ENCODE results near the gene EPN2.

The EPN2 gene

DNA sequence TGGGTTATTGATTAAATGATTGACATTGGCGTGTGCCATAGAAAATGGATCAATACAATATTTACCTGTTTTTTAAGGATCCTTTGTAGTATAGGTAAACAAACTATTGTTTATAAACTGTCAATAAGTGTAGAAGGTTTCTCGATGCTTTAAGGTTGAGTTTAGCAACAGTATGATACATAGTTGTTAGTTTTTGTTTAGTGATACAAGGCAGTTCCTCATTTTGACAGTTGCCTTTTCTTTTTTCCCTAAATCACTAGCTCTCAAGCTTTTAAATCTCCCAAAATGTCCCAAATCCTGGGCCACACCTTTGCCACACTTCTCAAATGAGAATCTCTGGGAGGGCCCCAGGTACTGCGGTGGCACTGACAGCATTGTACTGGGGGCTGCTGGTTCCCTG lies 57.3 kb downstream of the EPN2 start:
- no peak for DNase-seq (ENCODE audit: low spot score)

DNA sequence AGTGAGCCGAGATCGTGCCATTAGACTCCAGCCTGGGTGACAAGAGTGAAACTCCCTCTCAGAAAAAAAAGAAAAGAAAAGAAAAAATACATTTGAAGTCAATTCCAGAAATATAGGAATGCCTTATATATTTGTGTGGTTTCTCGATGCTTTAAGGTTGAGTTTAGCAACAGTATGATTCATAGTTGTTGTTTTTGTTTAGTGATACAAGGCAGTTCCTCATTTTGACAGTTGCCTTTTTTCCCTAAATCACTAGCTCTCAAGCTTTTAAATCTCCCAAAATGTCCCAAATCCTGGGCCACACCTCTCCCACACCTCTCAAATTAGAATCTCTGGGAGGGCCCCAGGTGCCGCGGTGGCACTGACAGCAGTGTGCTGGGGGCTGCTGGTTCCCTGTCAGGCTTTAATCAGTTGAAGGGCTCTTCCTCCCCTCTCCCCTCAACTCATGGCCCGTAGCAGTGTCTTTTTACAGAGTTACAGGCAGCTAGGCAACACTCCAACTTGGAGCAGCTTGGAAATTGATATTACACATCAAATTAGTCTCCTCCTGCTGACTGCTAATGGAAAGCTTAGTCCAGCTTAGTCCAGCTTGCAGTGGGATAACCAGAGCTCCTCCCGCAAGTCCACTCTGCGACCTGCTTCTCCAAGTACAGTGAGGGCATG lies 58.4 kb downstream of the EPN2 start:
- DNase-seq (ENCODE audit: low spot score): no peak

DNA sequence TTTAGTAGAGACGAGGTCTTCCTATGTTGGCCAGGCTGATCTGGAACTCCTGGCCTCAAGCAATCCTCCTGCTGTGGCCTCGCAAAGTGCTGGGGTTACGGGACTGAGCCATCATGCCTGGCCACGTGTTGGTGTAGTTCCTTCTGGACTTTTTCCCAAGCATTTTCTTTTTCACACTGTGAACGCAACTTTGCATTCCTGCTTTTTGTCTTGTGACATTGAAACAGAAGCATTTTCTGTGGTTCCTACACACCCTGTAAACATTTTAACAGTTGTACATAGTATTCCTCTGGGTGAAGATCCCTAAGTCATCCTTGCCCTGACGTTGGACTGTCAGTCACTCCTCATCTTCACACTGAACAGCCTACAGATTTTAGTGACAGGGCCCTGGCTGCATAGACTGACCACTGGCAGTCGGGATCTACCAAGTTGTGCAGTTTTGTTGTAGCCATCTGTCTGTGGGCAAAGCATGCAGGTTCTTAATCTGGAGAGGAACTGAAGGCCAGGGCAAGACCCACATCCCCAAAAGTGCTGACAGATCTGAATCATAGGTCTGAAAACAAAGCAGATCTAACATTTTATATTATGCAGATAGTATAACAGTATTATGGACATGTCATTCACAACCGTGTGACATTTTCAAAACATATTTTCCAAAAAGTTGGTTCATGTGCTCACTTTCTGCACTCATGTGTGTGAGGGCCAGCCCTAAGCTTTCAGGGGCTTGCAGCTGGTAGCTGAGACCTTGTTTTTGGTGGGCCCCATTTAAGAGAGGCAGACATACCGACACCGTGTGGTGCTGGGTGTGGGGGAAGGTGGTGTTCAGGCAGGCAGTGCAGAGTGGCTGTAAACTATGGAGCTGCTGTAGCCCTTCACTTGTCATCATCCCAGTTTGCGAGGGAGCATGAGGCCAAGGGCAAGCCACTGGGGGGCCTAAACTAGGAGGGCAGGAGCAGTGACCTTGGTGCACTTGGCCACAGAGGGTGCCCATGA lies 59.9 kb downstream of the EPN2 start:
- DNase-seq (ENCODE audit: low spot score): no peak

DNA sequence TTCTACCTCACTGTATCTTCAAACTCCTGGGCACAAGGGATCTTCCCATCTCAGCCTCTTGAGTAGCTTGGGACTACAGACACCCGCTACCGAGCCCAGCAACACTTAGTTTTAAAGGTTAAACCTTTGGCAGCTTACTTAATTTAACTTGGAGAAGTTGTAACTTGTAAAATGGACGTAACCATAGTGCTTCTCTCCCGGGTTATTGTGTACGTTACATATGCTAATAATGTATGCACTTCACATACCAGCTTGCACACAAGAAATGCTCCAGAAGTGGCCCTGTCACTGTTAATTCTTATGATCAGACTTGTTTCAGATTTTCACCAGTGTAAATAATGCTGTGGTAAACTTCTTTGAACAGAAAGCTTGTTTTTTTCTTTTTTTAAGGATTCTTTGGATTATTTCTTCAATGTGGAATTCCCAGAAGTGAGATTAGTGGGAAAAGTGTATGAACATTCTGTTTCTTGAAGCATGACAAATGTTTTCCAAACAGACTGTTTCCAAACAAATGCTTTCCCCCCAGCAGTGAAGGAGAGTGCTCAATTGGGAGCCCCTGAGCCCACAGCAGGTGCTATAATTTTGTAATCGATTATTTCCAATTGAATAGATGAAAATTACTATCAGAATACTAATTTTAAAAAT lies 61.5 kb downstream of the EPN2 start:
- no peak for DNase-seq (ENCODE audit: low spot score)

DNA sequence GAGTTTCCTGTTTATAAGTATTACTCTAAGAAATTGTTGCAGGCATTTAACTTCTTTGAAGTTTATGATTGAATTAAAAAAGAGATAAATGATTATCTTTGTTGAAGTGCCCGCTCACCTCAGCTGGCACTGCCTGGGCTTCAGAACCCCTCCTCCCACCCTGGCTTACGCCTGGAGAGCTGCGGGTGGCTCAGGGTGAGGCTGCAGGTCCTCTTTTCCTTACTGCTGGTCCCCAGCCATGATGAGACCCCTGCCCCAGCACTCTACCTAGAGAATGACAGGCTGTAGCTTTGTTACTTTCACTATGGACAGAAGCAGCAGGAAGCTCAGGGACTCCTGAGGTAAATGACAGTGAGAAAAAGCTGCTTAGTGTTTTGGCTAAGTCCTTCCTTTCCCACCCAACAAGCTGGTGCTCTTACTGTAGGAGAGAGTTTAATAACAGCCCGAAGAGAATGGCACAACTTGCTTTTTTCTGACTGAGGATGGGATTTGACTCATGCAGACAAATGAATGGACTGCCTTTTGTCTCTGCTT lies 62.1 kb downstream of the EPN2 start:
- peak; percentile 36 for DNase-seq (ENCODE audit: low spot score)

DNA sequence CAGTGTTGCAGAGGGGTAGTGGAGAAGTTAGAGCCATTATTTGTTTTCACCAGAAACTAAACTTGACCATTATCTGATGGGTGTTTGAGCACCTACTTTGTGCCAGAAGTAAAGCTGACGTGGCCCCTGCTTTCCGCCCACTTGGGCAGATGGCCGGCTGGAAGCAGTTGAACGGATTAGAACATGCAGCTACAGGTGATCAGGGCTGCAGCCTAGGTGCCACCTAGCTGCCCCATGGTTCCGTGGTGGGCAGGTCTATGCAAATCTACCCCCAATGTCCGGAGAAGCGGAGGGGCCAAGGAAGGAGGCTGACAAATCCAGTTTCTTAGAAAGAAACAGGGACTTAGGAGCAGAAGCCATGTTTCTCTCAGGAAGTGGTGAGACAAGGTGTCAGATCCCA lies 62.7 kb downstream of the EPN2 start:
- no peak for DNase-seq (ENCODE audit: low spot score)

DNA sequence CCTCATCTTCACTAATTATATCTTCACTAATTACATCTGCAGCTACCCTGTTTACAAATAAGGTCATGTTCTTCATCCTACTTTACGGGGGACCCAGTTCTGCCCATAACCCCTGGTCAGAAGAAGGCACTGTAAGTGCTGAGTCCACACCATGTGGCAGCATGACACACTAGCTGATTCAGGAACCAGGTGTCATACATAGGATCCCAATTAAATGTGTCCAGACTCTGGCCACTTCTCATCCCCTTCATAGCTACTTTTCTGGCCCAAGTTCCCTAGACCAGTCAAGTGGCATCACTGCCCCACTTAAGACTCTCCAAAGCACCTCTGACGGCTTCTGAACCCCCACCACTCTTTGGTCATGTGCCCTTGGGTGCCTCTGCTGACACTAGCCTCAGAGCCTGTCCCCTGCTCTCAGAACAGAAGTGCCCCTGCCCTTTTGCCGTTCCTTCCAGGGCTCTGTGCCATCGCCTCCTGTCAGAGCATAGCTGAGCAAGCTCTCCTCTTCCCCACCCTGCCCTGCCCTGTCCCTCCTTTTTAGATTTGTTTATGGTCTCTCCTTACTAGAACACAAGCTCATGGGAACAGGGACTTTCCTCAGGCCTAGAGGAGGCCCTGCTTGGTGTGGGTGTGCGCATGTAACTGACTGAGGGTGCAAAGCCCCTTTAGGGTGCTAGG lies 64.2 kb downstream of the EPN2 start:
- peak; percentile 39 for DNase-seq (ENCODE audit: low spot score)

DNA sequence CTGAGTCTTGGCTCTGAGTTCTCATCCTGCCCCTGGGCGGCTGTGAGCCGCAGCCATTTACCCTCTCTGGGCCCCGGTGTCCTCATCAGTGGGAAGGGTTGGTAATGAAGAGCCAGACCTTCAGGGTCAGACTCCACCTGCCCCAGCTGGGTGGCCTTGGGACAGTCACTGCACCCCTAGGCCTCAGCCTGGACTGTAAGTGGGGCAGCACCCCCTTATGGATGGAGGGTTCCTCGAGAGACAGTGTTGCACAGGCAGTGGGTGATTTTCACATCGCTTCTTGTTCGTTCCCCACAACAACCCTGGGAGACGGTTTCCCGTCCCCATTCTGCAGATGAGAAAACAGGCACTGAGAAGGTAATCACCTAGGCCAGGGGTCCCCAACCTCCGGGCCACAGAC lies 64.8 kb downstream of the EPN2 start:
- no peak for DNase-seq (ENCODE audit: low spot score)

DNA sequence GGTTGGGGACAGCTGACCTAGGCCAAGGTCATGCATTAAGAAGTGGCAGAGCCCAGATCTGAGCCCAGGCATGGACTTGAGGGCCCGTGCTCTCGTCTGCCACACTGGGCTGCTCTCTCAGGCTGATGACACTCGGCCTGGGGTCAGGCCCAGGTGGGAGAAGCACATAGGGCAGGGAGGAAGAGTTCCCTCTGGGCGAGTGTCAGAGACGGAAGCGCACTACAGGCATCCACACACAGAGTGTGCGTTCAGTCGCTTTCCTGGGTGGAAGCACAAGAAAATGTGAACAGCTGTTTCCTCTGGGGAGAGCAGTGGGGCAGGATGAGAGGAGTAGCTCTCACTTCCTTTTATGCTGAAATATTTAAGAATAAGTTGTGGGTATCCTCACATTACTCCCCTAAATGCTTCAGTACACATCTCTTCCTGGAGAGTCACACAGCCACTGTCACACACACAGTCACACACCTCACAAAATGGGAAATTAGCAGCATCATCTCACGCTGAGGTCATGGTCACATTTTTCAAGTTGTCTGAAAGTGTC lies 65.7 kb downstream of the EPN2 start:
- DNase-seq (ENCODE audit: low spot score): peak; percentile 61

DNA sequence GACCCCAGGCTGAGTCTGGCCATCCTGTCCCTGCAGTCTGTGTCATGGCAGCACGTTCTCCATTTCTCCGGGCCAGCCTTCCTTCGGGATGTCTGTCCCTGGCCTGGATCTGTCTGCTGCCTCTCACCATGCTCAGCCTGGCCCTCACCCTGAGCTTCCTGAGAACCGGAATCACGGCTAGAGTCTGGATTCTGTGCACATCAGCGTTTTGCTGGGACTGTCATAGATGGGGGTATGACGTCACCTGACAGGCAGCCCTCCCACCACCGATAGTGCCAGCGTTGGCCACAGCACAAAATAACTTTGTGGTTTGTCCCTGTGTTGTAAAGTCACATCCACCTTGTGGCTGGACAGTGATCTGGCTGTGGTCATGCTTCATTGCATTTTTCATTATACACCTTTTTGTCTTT lies 66.2 kb downstream of the EPN2 start:
- peak; percentile 20 for DNase-seq (ENCODE audit: low spot score)

DNA sequence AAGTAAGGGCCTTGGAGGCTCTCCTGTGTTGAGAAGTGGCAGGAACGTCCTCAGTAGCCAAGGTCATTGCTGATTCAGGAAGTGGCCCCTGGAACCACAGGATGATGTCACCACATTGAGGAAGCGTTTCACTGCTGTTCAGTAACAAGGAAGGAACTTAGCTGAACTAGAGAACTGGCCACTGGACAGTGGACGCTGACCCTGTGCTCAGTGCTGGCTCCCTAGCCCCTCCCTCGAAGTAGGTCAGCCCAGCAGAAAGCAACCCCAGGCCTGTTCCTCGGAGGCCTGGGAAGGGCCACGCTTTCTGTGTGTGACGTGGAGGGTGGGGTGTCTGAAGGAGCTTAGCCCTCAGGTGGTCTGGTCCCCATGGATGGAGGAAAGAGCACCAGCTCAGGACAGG lies 67.0 kb downstream of the EPN2 start:
- peak; percentile 91 for DNase-seq (ENCODE audit: low spot score)

DNA sequence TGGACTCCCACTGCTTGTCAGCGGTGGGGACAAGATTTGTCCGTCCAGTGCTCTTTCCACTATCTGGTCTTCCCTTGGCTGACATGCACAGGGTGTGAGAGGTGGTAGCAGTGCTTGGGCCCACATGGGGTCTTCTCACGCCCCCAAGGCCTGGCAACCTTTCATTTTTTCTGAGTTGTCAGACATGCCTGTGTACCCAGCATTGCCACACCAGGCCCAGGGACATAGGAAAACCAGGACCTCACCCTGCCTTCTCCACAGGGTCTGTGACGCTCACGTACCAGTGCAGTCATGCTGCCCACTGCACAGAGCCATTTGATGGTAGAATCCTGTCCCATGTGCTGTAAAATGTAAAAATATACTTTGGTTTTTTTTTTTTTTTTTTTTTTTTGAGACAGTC lies 67.6 kb downstream of the EPN2 start:
- no peak for DNase-seq (ENCODE audit: low spot score)

DNA sequence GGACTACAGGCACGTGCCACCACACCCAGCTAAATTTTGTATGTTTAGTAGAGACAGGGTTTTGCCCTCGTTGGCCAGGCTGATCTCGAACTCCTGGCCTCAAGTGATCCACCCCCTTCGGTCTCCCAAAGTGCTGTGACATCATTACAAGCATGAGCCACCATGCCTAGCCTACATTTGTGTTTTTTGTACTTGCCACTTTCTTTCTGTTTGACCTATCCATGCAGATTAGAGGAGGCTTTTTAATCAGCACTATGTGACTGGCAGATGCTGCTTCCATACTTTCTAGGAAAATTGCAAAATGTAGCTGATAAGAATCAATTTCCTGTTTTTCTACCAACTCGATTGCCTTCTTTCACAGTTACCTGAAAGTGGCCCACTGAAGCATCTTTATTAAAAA lies 68.1 kb downstream of the EPN2 start:
- DNase-seq (ENCODE audit: low spot score): peak; percentile 31

DNA sequence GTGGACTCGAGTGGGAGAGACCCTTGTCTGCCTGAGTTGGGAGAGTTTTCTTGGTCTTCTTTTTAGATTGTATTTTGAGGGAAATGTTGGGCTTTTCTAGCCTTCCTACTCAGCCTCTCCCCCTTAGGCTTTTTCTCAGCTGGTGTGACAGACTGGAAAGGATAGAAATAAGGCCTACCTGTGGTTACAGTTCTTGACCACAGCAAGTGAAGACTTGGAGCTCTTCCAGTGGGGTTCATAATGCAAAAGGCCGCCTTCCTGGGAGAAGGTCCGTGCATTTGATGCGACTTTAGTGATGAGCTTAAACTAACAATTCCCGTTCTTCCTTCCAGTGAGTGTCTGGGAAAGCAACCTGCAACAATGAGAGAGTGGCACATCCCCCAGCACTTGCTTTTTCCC lies 68.6 kb downstream of the EPN2 start:
- DNase-seq (ENCODE audit: low spot score): no peak

DNA sequence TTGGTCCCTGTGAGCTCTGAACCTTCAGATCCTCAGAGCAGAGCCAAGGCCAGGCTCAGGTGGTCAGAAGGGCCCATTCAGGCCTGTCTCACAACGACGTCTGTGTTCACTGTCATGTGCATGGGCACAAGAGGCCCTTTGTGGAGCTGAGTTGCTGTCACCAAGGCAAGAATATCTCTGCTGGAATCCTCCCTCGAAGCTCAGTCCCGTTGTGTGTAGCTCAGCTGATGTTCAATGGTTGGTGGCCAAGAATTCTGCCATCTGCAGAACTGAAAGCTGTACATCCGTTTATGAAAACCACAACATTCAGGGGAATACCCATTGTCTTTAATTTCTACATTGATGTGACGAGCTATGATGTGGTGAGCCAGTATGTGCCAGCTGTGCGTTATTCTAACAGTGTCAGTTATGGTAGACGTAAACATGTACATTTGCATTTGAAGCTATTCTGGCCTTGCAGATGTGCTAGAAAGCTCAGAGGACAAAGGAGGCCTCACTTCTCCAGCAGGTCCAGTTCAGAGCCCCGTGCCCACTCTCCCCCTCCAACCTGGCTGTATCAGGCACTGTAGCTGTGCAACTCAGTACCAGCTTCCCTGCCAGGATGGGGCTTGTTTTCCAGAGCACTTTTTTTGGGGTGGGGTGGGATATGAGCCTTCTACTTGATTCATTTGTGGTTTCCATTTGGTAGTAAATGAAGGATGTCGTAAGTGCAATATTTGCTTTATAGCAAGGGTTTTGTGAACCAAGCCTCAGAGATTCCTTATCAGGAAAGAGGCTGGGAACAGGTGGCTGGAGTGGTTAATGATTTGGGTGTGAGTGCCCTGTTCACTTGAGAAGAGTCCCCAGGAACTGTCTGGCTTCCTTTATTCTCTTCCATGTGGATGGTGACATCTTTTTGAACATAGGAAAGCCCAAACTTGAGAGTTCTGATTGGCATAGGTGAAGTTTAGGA lies 69.3 kb downstream of the EPN2 start:
- DNase-seq (ENCODE audit: low spot score): peak; percentile 99

DNA sequence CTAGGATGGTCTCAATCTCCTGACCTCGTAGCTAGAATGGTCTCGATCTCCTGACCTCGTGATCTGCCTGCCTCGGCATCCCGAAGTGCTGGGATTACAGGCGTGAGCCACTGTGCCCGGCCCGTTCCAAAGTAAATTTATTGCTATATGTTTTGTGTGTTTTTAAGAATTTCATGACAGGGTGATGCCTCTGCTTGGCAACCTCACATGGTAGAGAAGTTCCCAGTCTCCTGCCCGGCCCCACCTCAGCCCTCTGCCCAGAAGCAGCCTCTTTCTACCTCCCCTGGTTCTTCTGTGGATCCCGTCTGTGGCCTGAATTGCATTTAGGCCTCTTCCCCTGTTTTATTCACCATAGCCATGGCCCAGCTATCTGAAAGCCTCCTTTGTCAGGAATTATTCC lies 70.4 kb downstream of the EPN2 start:
- no peak for DNase-seq (ENCODE audit: low spot score)

DNA sequence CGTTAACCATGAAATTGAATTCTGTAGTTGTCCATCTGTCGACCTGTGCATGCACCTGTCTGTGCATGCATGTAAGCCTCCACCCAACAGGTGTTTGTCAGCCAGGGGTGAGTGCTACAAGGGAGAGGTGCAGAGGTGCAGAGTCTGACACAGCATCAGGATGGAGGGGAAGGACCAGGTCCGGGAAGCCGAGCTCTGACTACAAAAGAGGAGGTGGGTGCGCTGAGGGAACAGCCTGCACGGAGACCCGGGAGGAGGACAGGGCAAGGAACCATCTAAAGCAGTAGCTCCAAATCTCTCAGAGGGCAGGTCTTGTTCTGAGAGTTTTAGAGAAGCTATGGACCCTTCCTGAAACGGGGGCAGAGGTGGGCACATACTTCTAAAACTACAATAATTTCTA lies 71.2 kb downstream of the EPN2 start:
- DNase-seq (ENCODE audit: low spot score): no peak

DNA sequence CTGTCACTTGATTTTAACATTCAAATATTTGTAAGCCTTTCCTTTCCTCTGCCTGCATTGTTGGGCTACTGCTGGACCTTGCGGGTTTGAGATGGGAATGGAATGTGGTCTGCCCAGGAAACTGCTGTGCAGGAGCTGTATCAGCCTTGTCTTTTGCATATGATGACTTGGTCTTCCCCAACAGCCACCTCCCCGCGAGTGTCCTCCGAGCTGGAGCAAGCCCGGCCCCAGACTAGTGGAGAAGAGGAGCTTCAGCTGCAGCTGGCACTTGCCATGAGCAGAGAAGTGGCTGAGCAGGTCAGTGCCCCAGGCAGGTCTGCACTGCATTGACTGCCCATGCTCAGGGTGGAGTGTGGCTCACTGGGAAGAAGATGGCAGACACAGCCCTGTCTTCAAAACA lies 72.5 kb downstream of the EPN2 start:
- no peak for DNase-seq (ENCODE audit: low spot score)

DNA sequence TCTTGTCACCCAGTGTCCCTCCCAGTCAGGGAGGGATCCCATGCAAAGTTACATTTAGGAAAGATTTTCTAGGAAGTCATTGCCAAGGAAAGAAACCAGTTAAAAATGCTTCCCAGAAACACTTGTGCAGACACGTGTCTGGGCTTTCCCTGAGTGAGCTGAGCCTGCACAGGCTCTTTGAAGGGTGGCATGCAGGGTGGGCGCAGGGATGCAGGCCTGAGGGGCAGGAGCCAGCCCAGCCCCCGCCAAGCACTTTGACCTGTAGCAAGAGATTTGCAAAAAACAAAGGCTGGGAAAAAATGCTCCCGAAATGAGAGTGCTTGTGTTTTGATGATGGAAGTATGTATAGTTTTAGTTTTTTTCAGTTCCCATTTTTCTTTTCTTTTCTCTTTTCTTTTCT lies 73.0 kb downstream of the EPN2 start:
- DNase-seq (ENCODE audit: low spot score): no peak

DNA sequence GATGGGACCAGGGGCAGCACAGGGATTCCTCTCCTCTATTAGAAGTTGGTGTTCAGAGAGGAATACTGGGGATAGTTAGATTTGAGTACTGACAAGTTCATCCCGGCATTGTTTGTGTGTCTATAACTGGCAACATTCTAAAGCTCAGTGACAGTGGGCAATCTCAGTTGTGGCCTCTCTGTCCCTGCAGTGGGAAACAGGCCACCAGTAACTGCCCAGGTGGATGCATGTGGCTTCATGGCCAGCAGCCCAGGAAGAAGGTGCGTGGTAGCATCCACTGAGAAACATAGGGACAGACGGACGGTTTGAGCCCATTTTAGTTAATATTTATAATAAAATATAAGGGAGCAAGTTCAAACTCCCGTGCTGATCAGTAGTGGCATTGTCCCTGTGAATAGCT lies 73.8 kb downstream of the EPN2 start:
- DNase-seq (ENCODE audit: low spot score): peak; percentile 48
